GM18858 (cell line): ENCODE measurements around the gene SDCCAG8.

ENCODE experiments used
- ATAC-seq: cut with Tn5 transposase; IDR thresholded peaks from one replicate; pipeline ENCODE4 v1.9.1; 2021; ENCODE audit not compliant: unreplicated experiment

The SDCCAG8 gene

DNA sequence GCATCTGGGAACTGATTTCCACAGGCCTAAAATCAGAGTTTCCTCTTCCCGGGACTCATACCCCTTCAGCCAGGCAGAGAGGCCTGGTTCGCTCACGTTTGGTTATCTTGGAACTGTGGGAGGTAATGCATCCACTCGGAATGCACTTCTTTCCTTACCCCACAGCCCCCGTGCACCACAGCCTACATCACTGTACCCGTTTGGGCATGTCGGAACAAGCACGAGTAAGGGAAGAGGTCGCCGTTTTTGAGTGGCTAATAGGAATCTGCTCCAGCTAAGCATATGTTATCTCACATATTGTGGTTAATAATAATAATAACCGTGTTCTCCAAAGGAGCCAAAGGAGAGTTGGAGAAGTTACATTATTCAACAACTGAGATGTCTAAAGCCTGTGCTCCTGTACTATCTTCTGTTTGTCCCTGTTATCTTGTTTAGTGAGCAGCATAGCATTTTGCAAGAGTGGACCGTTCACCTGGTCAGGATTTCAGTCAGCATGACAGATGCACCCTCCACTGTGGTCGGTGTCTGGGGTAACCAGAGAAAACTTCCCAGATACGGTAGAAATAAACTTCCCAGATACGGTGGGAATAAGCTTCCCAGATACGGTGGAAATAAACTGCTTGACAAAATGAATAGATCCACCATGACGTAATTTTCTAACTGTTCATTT lies 198.6 kb downstream of the SDCCAG8 start:
- no peak for ATAC-seq

DNA sequence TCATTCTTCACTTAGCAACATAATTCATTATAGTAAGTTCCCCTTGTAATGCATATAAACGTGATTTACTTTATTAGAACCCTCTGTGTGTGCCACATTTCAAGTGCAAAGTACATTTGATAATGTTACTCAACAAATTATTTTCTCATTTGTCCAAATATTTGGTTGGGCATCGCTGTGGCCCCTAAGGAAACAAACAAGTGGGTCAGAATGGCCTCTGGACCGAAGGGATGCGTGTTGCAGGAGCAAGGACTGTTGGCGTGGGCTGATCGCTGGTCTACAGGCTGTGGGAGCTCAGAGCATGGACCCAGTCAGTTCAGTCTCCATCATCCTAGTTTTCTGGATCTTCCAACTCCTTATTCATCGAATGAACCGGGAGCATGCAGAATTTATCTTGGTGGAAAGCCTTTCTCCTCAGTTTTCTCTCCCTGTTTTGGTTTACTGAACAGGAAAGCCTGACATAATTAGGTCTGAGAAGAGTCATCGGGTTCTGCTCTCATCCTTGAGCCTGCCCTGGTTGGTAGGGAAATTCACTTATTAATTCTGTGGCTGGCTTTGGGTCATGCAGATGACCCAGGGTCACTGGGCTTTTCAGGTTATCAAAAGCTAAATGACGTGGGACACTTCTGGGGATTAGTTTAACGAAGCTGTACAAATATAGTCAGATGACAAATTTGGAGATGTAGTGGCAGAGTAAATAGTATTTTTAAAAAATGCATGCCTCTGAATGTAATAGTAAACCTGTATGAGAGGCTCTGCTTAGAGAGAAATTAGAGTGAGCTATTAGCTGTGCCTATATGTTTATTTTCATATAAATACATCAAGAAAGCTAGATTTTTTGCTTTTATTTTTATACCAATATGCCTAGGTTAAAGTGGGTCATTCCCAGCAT lies 200.2 kb downstream of the SDCCAG8 start:
- ATAC-seq, result no peak

DNA sequence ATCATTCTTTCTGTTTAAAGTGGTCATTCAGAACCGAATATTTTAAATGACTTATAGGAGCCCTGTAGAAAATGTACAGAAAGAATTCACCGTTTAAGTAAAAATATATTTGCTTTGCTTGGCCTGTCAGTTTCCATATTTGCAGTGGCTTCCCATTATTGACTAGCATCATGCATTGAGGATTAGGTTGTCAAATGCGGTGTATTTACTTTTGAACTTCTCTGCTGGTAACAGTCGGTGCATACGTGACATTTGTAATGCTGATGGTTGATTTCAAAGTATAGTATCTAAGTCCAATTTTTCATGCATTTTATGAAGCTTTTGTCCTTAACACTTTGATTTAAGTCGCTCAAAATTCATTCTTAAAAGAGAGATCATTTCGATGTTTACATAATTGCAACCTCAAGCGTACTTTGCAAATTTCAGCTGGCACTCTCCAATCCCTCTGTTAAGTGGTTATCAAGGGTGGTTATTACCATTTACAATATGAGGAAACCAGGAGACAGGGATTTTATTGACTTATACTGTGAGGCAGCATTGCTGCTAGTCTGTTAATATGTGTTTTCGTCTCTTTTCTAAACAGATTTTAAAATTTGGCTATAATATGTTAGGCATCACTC lies 201.6 kb downstream of the SDCCAG8 start:
- no peak for ATAC-seq

DNA sequence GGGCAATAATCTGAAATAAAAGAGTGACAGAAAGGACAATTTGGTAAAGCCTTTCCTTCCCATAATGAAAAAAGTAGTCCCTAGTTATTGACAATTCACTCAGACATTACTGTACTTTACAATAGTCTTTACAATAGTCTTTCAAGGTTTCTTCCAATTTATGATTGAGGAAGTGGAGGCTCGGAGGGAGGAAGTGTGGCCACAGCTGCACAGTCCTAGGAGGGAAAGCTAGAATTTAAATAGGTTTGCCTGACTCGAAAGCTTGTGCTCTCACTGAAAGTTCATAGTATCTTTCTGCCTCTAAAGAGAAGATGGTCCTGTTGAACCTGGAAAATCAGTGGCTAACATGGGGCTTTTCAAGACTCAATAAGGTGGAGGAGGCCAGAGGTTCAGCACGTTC lies 203.2 kb downstream of the SDCCAG8 start:
- no peak for ATAC-seq

DNA sequence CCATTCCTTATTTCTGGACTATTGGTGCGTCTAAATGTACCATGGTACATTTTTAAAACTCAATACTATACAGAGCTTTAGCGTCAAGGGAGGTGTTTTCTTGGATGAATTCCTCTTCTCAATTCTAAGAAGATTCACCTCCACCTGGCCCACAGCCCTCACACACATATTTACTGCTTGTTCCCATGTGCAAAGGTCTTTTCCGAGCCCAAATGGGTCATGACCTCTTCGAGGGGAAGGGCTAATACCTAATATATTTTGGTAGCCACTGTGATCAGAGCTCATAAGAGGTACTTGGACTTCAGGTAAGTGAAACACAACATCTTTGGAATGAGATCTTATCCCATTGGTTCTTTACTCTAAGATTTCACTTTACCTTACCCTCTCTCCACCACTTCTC lies 205.9 kb downstream of the SDCCAG8 start:
- ATAC-seq, result no peak

DNA sequence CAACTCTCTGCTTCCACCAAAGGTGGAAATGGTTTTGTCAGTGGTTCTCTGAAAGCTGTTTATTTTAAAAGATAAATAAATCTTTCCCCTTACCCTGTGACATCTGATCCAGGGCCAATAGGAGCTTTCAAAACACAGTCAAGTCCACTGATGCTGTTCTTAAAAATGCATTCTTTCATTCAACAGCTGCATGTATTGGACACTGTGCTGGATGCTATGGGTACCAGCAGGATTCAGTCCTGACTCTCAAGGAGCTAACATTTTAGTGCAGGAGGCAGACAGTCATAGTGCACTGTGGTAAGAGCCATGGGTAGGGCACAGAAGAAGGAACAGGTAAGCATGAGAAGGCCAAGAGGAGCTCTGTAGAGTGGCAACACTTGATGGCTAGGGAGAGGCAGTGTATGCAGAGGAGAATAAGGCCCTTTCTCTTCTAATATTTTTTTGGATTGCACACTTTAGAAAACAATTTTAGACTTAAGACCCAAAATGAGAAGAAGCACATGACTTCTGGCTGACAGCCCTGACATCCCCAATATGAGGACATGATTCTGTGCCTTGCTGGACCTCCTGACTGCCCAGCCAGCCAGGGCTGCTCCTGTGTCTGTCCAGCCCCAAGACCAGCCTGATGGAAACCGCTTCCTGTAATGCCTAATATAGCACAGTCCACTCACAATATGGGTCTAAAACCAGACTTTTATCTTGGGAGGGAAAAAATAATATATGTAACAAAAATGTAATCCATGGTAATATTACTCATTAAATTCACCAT lies 207.3 kb downstream of the SDCCAG8 start:
- ATAC-seq, result no peak

DNA sequence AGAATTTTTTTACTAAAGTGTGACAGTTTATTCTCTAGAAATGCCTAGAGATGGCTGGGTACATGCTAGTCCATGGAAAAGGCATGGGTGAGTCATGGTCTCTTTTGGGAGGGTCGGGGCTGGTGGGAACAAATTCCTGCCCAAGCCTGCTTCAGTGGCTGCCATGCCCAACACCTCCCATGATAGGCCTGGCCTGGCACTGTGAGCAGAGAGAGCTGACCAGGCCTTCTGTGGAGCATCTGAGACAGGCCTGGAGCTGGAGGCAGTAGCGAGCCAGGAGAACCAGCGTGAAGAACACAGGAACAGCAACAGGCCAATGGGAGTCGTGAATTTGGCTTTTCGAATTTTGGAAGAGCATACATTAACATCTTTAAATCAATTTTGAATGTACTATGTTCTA lies 209.2 kb downstream of the SDCCAG8 start:
- ATAC-seq, result no peak

DNA sequence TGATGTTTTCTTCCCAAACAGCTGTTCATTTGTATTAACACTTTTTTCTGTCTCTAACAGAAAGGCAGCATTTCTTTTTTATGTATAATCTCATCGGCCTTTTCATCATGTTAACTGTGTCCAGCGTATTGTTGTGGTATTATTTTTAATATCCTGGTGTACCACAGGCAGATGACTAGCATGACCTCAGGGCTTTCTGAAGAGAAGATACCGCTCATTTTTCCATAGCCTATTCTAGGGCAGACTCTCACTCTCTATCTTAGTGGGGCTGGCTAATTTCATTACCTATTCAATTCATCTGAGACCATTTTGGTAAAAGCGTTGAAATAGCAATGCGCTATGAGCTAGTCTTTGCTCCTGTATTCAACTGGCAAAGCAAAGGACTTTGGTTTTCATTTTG lies 209.9 kb downstream of the SDCCAG8 start:
- ATAC-seq, result no peak

DNA sequence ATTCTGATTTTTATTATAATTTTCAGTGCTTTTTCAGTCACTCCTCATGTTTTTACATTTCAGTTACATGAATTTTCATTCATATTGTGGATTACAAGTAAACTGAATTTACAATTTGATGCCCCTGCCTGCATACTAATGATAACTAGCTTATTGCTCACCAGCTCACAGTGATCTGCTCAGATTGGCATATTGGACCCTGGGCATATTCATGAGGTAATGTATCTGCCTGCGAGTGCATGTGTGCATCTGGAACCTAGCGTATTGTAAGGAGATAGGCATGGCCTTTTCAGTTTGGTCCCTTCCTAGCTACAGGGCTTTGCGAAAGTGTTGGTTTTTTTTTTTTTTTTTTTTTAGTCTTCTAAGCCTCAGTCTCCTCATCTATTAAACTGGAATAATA lies 213.7 kb downstream of the SDCCAG8 start:
- no peak for ATAC-seq

DNA sequence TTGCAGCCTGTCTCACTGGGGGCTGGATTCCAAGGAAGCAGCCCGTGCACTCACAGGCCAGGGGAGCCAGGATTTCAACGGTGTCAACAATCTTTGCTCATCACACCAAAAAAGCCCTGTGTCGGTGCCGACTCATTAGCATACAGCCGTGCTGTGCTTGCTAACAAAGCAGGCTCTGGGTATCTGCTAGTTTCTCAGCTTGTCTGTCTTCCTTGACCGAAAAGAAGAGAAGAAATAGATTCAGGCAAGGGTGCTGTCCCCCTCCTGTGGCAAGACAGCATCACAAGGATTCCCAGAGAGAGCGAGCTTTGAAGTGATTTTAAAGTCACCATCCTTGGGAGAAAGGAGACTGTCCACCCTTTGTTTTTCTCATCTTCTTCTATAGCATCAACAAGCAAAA lies 214.7 kb downstream of the SDCCAG8 start:
- no peak for ATAC-seq

DNA sequence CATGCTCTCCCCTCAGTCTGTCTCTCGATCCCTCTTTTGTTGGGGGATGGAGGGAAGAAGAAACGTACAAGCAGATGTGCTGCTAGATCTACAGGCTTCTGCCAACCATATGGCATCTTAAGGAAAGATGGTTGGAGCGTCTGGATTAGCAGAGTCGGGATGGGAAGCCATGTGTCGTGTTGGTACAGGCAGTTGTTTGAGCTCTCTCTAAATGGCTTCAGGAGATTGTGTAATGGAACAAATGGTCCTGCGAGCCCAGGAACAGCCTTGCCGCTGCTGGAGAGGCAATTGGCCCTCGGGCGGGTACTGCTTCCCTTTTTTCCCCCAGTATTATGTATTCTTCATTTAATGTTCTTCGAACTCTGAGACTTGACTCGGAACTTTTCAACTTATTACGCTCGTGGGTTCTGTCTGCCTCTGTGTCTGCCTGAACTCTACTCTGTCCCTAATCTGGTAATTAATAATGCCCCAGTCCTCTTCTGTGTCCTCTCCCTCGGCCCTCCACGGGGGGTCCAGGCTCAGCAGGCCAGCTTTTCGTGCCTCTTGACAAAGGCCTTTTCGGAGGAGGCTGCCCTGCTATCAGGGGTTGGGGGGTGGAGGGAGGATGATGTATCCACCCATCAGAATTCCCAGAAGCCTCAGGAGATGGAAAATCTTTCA lies 215.3 kb downstream of the SDCCAG8 start:
- ATAC-seq, result no peak

DNA sequence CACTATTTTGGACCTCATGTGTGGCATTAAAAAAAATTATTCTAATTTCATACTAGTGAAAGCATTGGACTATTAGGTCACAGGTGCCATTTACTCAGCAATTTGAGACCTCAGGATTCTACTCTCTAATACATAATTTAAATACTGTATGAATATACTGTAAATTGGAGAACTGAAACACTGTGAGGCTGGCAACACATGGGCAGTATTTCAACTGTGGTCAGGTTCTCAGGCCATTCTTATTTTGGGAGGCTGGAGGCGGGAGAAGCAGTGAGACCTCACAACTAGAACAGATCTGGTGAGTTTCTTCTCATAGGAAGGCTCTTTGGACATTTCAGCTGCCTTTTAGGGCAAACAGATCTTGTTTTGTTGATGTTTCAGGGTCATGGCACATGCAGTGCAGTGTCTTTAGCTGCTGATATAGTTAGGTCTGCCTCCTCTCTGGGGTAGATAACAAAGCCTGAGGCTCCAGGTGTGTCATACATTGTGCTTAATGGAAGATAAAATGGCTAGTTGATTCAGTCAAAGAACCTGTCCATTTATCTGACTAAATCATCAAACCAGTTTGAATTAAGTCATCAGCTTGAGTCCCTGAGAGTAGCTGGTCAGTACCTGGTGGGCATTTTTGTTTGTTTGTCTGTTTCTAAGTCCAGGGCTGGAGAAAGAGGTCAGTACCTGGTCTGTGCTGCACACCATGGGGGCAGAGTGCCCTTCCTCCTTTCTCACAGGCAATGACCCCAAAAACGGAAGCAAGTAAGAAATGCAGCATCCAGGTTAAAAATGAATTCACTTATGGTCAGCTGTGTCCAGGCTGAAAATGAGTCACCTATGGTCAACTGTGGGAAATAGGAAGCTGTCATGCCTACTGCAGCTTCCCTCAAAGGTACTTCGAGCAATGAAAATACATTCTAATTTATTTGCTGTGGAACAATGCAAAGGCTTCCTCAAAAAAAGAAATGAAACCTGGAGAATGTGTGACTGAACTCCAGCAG lies 216.2 kb downstream of the SDCCAG8 start:
- ATAC-seq, result peak; percentile 84

DNA sequence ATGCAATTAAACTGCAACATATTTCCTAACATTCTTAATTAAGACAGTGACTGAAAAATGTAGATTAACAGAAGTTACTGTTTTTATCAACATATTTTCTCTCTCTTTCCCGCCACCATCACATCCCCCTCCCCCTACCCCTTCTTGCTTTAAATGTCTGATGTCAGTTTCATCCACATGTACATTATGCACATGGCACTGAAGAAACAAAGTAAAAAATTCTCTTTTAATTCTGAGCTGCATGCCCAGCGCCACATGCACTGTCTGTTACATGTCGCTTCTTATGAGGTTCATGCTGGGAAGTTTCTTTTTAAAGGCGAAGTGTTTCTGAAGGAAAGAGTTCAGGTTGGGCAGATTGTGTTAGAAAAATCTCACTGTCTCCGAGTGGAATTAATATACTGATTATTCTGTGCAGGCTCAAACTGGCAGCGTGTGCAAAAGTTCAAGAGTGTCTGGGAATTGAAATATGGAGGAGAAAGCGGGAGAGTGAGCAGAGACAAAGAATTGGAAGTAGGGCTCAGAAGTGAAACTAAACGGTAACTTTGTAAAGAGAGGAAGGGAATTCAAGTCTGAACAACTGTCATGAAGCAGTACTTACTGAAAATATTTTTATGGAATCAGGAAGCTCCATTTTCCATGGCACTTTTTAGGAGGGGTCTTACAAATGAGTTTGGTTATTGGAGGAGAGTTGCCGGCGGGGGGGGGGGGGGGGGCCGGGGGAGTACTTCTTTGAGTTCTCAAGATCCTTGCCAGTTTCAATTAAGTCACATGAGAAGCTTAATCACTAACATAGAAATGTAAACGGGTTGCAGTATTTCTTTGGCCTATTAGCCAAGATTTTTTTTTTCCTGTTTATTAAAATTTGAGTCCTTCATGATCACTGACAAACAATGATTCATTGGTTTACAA lies 217.6 kb downstream of the SDCCAG8 start:
- no peak for ATAC-seq

DNA sequence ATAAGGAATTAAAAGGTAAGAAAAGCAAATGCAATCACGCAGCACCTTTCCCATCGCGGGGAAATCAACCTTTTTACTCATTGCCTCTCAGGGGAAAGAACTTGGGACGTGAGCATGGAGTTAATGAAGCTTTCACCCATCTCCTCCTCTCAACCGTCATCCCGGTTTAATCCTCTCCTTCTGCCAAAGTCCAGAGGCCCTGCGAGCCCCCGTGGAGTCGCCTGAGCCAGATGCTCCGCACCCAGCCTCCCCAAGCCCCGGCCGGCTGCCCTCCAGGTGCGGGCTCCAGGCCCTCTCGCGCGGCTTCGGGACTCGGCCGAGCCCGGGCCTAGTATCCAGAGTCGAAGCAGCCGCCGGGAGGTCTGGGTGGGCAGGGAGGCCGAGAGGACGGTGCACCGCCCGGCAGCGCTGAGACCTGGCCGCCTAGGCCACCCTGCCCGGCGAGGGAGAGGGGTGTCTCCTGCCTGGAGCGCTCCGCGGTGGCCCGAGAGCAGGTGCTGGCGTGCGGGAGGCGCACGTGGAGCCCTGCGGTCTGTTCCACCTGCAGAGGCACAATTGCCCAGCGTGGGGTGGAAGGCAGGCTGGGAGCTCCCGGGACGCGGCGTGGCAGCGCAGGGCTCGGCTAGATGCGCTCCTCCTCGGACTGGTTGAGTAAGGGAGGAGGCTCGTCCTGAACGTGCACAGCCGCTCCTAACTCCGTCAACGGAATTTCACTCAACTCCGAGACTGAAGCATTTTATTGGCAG lies 218.5 kb downstream of the SDCCAG8 start:
- ATAC-seq, result no peak

DNA sequence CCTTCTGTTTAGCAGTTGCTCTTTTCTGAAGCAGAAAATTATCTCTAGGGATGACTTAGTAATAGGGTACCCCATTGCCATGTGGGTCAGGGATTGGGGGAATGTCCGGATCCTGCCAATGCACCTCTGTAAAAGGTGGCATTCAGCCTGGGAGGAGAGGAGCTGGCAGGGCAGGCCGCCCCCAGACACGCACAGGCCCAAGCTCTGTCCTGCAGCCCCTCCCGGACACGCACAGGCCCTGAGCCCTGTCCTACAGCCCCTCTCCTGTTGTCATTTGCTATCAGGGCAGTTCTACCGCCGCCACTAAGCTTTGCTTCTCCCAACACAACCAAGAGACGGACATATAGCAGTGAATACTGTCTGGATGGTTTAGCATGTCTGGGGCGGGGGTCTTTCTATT lies 219.1 kb downstream of the SDCCAG8 start:
- no peak for ATAC-seq

DNA sequence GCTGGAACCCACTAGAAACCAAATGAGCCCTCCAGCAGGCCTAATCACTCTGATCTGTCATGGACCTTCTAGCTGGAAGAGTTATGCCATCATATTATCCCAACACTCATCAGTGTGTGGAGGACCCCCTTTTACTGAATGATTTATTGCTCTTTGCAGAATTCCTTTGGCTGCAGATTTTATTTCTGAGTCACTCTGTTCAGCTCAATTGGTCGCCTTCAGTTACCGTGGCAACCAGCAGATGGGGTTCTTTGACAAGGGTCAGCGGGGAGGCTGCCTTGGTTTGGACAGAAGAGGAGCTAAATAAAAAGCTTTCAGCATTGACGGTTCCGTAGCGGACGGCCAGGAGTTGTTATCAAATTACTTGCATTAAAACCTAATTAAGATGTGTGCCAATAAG lies 220.1 kb downstream of the SDCCAG8 start:
- no peak for ATAC-seq

DNA sequence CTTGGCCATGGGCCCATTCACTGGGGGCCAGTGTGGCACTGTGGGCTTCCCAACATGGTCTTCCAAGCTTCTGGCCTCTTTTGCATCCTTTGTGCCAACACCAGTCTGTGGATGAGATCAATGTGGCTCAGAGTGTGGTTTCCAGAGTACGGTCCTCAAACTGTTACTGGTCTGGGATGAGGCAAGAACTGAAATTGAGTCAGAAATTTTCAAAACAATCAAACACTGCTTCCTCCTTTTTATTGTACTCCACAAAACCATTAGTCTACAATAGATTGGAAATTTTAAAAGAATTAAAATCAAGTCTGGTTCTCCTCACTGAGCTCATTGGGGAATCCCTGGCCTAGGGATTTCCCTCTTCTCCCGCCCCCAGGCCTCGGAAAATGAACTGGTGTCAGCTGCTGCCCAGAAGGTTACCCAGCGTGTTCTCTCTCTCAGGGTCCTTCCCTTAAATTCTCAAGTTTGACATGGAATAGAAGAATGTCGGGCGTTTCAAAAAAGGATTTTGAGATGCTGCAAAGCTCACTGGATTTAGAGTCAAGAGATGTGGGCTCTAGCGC lies 222.0 kb downstream of the SDCCAG8 start:
- ATAC-seq, result no peak

DNA sequence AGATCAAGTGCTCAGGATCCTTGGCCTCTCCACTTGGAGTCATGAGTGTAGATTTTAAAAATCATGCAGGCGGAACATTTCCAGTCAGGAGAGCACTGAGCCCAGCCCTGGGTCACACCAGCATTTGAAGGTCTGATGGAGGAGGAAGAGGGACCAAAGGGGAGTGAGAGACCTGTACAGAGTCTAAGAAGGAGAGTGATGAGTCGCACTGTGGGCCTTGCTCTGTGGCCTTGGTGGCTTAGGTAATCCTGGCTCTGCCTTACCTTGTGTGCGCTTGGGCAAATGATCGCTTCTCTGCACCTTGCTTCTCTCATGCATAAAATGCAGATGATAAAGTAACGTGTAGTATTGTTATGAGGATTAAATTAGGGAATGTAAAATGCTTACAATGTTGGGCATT lies 225.3 kb downstream of the SDCCAG8 start:
- no peak for ATAC-seq
